C1 segment of cervical spinal cord (tissue), 14 donors: ENCODE data around the gene TP53I13.

ENCODE experiments used
- DNase-seq, 14 donors: peaks; one replicate each; lab custom pipeline; 2025; lab: John Stamatoyannopoulos, UW

TP53I13 gene

GRCh38 chr17:29581583-29582253 is 13.2 kb downstream of the TP53I13 start:
- DNase-seq: peak in 1 of 14 donors; percentile 47

- peak in 1 of 14 donors; percentile 49 for DNase-seq
These were observed 13.8 kb downstream of the TP53I13 start for GRCh38 chr17:29582254-29582765.

GRCh38 chr17:29582772-29583171 is 14.3 kb downstream of the TP53I13 start:
- DNase-seq: peak in 12 of 14 donors; percentile 25 to 83 (median 66)

GRCh38 chr17:29583324-29584248 is 15.1 kb downstream of the TP53I13 start:
- no peak for DNase-seq

GRCh38 chr17:29584452-29585079 is 16.1 kb downstream of the TP53I13 start:
- peak in 11 of 14 donors; percentile 20 to 84 (median 68) for DNase-seq

- DNase-seq: no peak
These were observed 16.7 kb downstream of the TP53I13 start for GRCh38 chr17:29585080-29585751.

- DNase-seq: no peak
These were observed 18.4 kb downstream of the TP53I13 start for GRCh38 chr17:29586676-29587469.

- no peak for DNase-seq
These were observed 19.1 kb downstream of the TP53I13 start for GRCh38 chr17:29587591-29587990.

GRCh38 chr17:29588017-29588561 is 19.6 kb downstream of the TP53I13 start:
- DNase-seq: peak in 2 of 14 donors; percentile 8 to 39

- peak in 6 of 14 donors; percentile 30 to 63 (median 46) for DNase-seq
These were observed 20.3 kb downstream of the TP53I13 start for GRCh38 chr17:29588562-29589411.

GRCh38 chr17:29589524-29590410 is 21.3 kb downstream of the TP53I13 start, which contains the start of gene GIT1:
Gene GIT1, minus strand, starts transcription at chr17:29589648. Its CDS starts 270 bp downstream, at chr17:29589378.
- peak in 12 of 14 donors; percentile 64 to 88 (median 72) for DNase-seq

GRCh38 chr17:29590411-29591145 is 22.1 kb downstream of the TP53I13 start:
- DNase-seq: peak in 2 of 14 donors; percentile 57 to 58

- peak in 7 of 14 donors; percentile 51 to 74 (median 65) for DNase-seq
These were observed 22.7 kb downstream of the TP53I13 start for GRCh38 chr17:29591146-29591736.

GRCh38 chr17:29591737-29592608 is 23.5 kb downstream of the TP53I13 start:
- DNase-seq: peak in 13 of 14 donors; percentile 53 to 91 (median 84)

- DNase-seq: peak in 11 of 14 donors; percentile 35 to 83 (median 61)
These were observed 24.5 kb downstream of the TP53I13 start, which contains the start of gene ANKRD13B for GRCh38 chr17:29592850-29593551. Gene ANKRD13B, plus strand, starts transcription at chr17:29593132. Its CDS starts 490 bp downstream, at chr17:29593622.
